B cell (primary cell): ENCODE results near the gene CASP12. TPM values are rescaled to one million over a fixed set of nuclear protein-coding genes. Genes with fewer than 3 reads are reported as not detected.

ENCODE experiments used
- ATAC-seq: fragments of 200-7000 bp; cut with Tn5 transposase; one replicate; pipeline ENCODE4 v1.10.0; 2021; ENCODE audit warnings: low read depth, mild to moderate bottlenecking, moderate number of reproducible peaks, moderate library complexity
- CTCF ChIA-PET: fragments of 350-600 bp; sonication (Branson Sonifier 250); formaldehyde crosslinking; loops from one replicate; lab custom pipeline; 2021; ENCODE audit warnings: antibody characterized with exemption, inconsistent platforms; lab: Charles Lee
- POLR2A ChIA-PET: fragments of 350-600 bp; sonication (Branson Sonifier 250); formaldehyde crosslinking; loops from one replicate; lab custom pipeline; 2021; ENCODE audit warnings: antibody characterized with exemption; lab: Charles Lee
- DNase-seq: peaks from one replicate; pipeline ENCODE4 v3.0.0; 2013
- H2AFZ ChIP-seq: 2 replicates; pipeline ENCODE4 v1.6.1; 2012; ENCODE audit warnings: mild to moderate bottlenecking, low read depth, low read length; ENCODE audit not compliant: insufficient read depth, poor library complexity, severe bottlenecking
- H3K27ac ChIP-seq, 2 donors: 1 replicate in 1 of 2; 2 replicates in 1 of 2; pipeline ENCODE4 v1.5.1; 2012 to 2013; ENCODE audit warnings: low read length in 2 of 2, mild to moderate bottlenecking in 2 of 2, moderate library complexity in 1 of 2
- H3K27me3 ChIP-seq, 4 experiments: fragments of 200-600 bp in 1 of 4; sonication (generic) in 1 of 4; replicated peaks in 1 of 4; 1 replicate in 2 of 4; 2 replicates in 2 of 4; pipeline versions ENCODE4 v1.6.1 to v1.7.0; 2013 to 2016; ENCODE audit warnings: low read length in 3 of 4, mild to moderate bottlenecking in 2 of 4, mixed read lengths in 1 of 4, moderate library complexity in 1 of 4; ENCODE audit not compliant: insufficient read depth in 4 of 4, control insufficient read depth in 3 of 4; ENCODE audit errors: control extremely low read depth in 1 of 4
- H3K36me3 ChIP-seq, 2 experiments: replicated peaks in 1 of 2; 1 replicate in 1 of 2; 2 replicates in 1 of 2; pipeline versions ENCODE4 v1.6.1 to v1.7.1; 2013; ENCODE audit warnings: low read length in 1 of 2; ENCODE audit not compliant: insufficient read depth in 2 of 2, control insufficient read depth in 1 of 2; ENCODE audit errors: control extremely low read depth in 1 of 2, extremely low read depth in 1 of 2
- H3K4me1 ChIP-seq, 2 donors: fragments of 200-600 bp in 1 of 2; sonication (generic) in 1 of 2; 1 replicate in 1 of 2; 2 replicates in 1 of 2; pipeline versions ENCODE4 v1.5.1 to v1.6.1; 2013 to 2017; ENCODE audit warnings: low read length in 2 of 2; ENCODE audit not compliant: control insufficient read depth in 2 of 2, insufficient read depth in 2 of 2
- H3K4me2 ChIP-seq: replicated peaks from 2 replicates; pipeline ENCODE3; 2012; ENCODE audit warnings: mild to moderate bottlenecking, low read depth, low read length; ENCODE audit not compliant: poor library complexity, severe bottlenecking
- H3K4me3 ChIP-seq, 5 experiments: fragments of 200-600 bp in 1 of 5; sonication (generic) in 1 of 5; 1 replicate in 3 of 5; 2 replicates in 2 of 5; pipeline versions ENCODE4 v1.5.1 to v1.7.0; 2011 to 2016; ENCODE audit warnings: low read length in 4 of 5, mild to moderate bottlenecking in 4 of 5, low read depth in 2 of 5, control low read depth in 1 of 5, moderate library complexity in 1 of 5; ENCODE audit not compliant: insufficient read depth in 1 of 5; ENCODE audit errors: control extremely low read depth in 1 of 5, extremely low read depth in 1 of 5
- H3K79me2 ChIP-seq: fragments of 200-600 bp; sonication (generic); one replicate; pipeline ENCODE4 v1.6.0; 2016; ENCODE audit warnings: low read length; ENCODE audit not compliant: control insufficient read depth, insufficient read depth
- H3K9ac ChIP-seq: fragments of 200-600 bp; sonication (generic); 2 replicates; pipeline ENCODE4 v1.6.1; 2017; ENCODE audit warnings: mild to moderate bottlenecking, low read length, moderate library complexity
- H3K9me3 ChIP-seq, 3 donors: one replicate each; pipeline versions ENCODE4 v1.6.1 to v1.7.1; 2013; ENCODE audit warnings: low read length in 2 of 3; ENCODE audit not compliant: control insufficient read depth in 2 of 3, insufficient read depth in 1 of 3; ENCODE audit errors: control extremely low read depth in 1 of 3
- H4K20me1 ChIP-seq: 2 replicates; pipeline ENCODE4 v1.6.0; 2012; ENCODE audit warnings: mild to moderate bottlenecking, low read length; ENCODE audit not compliant: insufficient read depth, control insufficient read depth, poor library complexity, severe bottlenecking
- H3K27ac Mint-ChIP-seq: one replicate; pipeline ENCODE4 v1.8.0; 2021; ENCODE audit warnings: mixed read lengths
- H3K27me3 Mint-ChIP-seq: one replicate; pipeline ENCODE4 v1.8.0; 2021; ENCODE audit warnings: mixed read lengths
- H3K4me1 Mint-ChIP-seq: one replicate; pipeline ENCODE4 v1.8.0; 2021; ENCODE audit warnings: mixed read lengths
- H3K4me3 Mint-ChIP-seq: one replicate; pipeline ENCODE4 v1.8.0; 2021; ENCODE audit warnings: mixed read lengths
- H3K9me3 Mint-ChIP-seq: one replicate; pipeline ENCODE4 v1.8.0; 2022; ENCODE audit warnings: mixed read lengths; ENCODE audit not compliant: insufficient read depth
- EZH2 ChIP-seq: IDR thresholded peaks from 2 replicates; pipeline ENCODE4 v1.6.1; 2012; ENCODE audit warnings: borderline replicate concordance, low read depth, mild to moderate bottlenecking, moderate library complexity, low read length; ENCODE audit not compliant: insufficient read depth, poor library complexity, severe bottlenecking
- WGBS: methylation state at CpG from one replicate; pipeline ENCODE4 v1.1.5; 2013; ENCODE audit warnings: missing lambda C conversion rate; ENCODE audit not compliant: insufficient coverage; 5-methylcytosine and 5-hydroxymethylcytosine counted together
- intact Hi-C: fragments of 100-400 bp; cut with micrococcal nuclease; formaldehyde crosslinking; loops from one replicate; pipeline ENCODE4 v1.10.0; 2022
- polyA plus RNA-seq: library from polyadenylated mRNA; depleted of rRNA; stranded (reverse); fragments of >200 nt; gene quantifications from 2 replicates; pipeline ENCODE4 v1.2.3, GENCODE V29; 2012
- total RNA-seq, 2 donors: library from RNA; stranded (reverse); fragments of 120-200 nt in 1 of 2; gene quantifications; 1 replicate in 1 of 2; 2 replicates in 1 of 2; pipeline versions ENCODE4 v1.2.3 to v1.2.4, GENCODE V29; 2013 to 2022
- TF ChIP-seq, protein P1 (sequence below): fragments of 200-600 bp; IDR thresholded peaks from one replicate; pipeline ENCODE4 v1.8.0; 2022; ENCODE audit warnings: antibody characterized with exemption, mild to moderate bottlenecking

The CASP12 gene
- total and polyA plus RNA-seq, 2 donors (not counting 1 experiment from before 2014, with no cell fraction given) = 0.09 TPM; not detected in 1

GRCh38 chr11:104846216-104846615, 52.0 kb downstream of the CASP12 start:
- Histone ChIP-seq H4K20me1 (no peaks in the 10 kb centered on the region), H3K9ac (no peak overlapping the region), H3K4me1 (peaks cover 3 to 9% of the 10 kb centered on the region in 2 donors), H3K27me3 (no peaks in the 10 kb centered on the region), H2AFZ (no peak overlapping the region), H3K79me2 (no peaks in the 10 kb centered on the region), H3K9me3 (peaks cover 0 to 1% (median 0%) of the 10 kb centered on the region in 3 donors), H3K27ac (no peak overlapping the region), H3K4me3 (no peak overlapping the region), H3K4me2 (no peak overlapping the region), H3K36me3 (no peaks in the 10 kb centered on the region)
- WGBS = 100% methylated on average over 1 of the region's 3 CpGs
- ChIA-PET CTCF (no interaction called here), POLR2A (no interaction called here)
- Mint-ChIP-seq H3K4me1 (peaks cover 16% of the 10 kb centered on the region), H3K4me3 (no peak overlapping the region), H3K27ac (no peak overlapping the region), H3K27me3 (no peaks in the 10 kb centered on the region), H3K9me3 (no peaks in the 10 kb centered on the region)
- intact Hi-C loops = no loop called here
- no peak for TF ChIP-seq EZH2
- TF ChIP-seq, protein P1, sequence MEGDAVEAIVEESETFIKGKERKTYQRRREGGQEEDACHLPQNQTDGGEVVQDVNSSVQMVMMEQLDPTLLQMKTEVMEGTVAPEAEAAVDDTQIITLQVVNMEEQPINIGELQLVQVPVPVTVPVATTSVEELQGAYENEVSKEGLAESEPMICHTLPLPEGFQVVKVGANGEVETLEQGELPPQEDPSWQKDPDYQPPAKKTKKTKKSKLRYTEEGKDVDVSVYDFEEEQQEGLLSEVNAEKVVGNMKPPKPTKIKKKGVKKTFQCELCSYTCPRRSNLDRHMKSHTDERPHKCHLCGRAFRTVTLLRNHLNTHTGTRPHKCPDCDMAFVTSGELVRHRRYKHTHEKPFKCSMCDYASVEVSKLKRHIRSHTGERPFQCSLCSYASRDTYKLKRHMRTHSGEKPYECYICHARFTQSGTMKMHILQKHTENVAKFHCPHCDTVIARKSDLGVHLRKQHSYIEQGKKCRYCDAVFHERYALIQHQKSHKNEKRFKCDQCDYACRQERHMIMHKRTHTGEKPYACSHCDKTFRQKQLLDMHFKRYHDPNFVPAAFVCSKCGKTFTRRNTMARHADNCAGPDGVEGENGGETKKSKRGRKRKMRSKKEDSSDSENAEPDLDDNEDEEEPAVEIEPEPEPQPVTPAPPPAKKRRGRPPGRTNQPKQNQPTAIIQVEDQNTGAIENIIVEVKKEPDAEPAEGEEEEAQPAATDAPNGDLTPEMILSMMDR = no peak
- DNase-seq = no peak
- no peak for ATAC-seq

GRCh38 chr11:104844451-104844850, 53.8 kb downstream of the CASP12 start:
- DNase-seq = no peak
- intact Hi-C loops = loop anchor here (2.0 to 5.0 kb wide), 2 partner anchors 14 to 38 kb away; no protein-coding TSS in a partner anchor

More at GRCh38 chr11:104844451-104844850, 53.8 kb downstream of the CASP12 start:
- H3K36me3 ChIP-seq = no peaks in the 10 kb centered on the region
- peaks cover 16% of the 10 kb centered on the region for H3K4me1 Mint-ChIP-seq
- WGBS = no CpG with 5 or more reads among the region's 1 CpG
- H3K27ac Mint-ChIP-seq = no peak overlapping the region
- no peak overlapping the region for H3K4me3 Mint-ChIP-seq
- no peak overlapping the region for H2AFZ ChIP-seq
- H3K27me3 ChIP-seq = no peaks in the 10 kb centered on the region
- TF ChIP-seq, protein P1 = no peak
- TF ChIP-seq EZH2 = no peak
- no peak overlapping the region for H3K9ac ChIP-seq
- no peaks in the 10 kb centered on the region for H3K9me3 Mint-ChIP-seq
- no peaks in the 10 kb centered on the region for H3K27me3 Mint-ChIP-seq
- no peaks in the 10 kb centered on the region for H4K20me1 ChIP-seq
- no peak overlapping the region for H3K4me3 ChIP-seq
- no peak overlapping the region for H3K4me2 ChIP-seq
- no peak overlapping the region for H3K27ac ChIP-seq
- no peaks in the 10 kb centered on the region for H3K79me2 ChIP-seq
- H3K9me3 ChIP-seq = peaks cover 0 to 1% (median under 1%) of the 10 kb centered on the region in 3 donors
- CTCF ChIA-PET = interaction anchor here (0.5 kb wide), 1 partner anchor 52 kb away, joined by 4 read pairs; no protein-coding TSS in a partner anchor
- POLR2A ChIA-PET = no interaction called here
- peaks cover 3 to 9% of the 10 kb centered on the region in 2 donors for H3K4me1 ChIP-seq
- ATAC-seq = no peak
